A673 (cell line): ENCODE measurements around the gene DOCK10.

Experiments used
- CTCF ChIP-seq: fragments of 300-800, 200-600 bp; sonication (generic); conservative IDR thresholded peaks from 2 replicates; pipeline ENCODE4 v1.5.1; 2017; ENCODE audit warnings: low read depth, mild to moderate bottlenecking, antibody characterized with exemption, low read length, moderate library complexity, mixed read lengths
- EZH2 ChIP-seq: fragments of 200-600 bp; sonication (generic); IDR thresholded peaks from 2 replicates; pipeline ENCODE4 v1.6.1; 2017; ENCODE audit warnings: borderline replicate concordance, low read depth, mild to moderate bottlenecking, mixed read lengths, antibody characterized with exemption, low read length; ENCODE audit not compliant: poor library complexity, severe bottlenecking

- TF ChIP-seq CTCF (no peak), EZH2 (no peak)
Measured at GRCh38 chr2:224915136-224915535, 127.1 kb downstream of the DOCK10 start.
